A549 (cell line): ENCODE data around the gene KIZ. TPM values are rescaled to one million over a fixed set of nuclear protein-coding genes. Genes with fewer than 3 reads are reported as not detected.

Source experiments
- ATAC-seq, 2 experiments: fragments of 200-7000 bp in 1 of 2; fragments of >200 bp in 1 of 2; cut with Nextera tagmentation in 1 of 2; cut with Tn5 transposase in 1 of 2; 3 replicates each; pipeline versions ENCODE4 v1.8.0 to v1.9.1; 2018 to 2020; ENCODE audit warnings: mild to moderate bottlenecking in 1 of 2, moderate library complexity in 1 of 2
- CTCF ChIA-PET: fragments of 300-600 bp; sonication (Branson Sonifier 250); formaldehyde crosslinking; extraction: SDS; loops from one replicate; lab custom pipeline; 2021; ENCODE audit warnings: antibody characterized with exemption, inconsistent platforms; lab: Yijun Ruan, JAX
- POLR2A ChIA-PET: fragments of 350-600 bp; formaldehyde crosslinking; extraction: SDS; loops from one replicate; lab custom pipeline; 2021; ENCODE audit warnings: antibody characterized with exemption, inconsistent platforms; lab: Yijun Ruan, JAX
- DNase-seq, 2 experiments: peaks; one replicate each; pipeline versions ENCODE4 v3.0.0 to v3.0.0-alpha.2; 2011 to 2016; ENCODE audit warnings: low read depth in 1 of 2, low spot score in 1 of 2
- FAIRE-seq: peaks from 2 replicates; lab custom pipeline; 2011; peaks lifted over from hg19 to GRCh38; lab: Jason Lieb, UNC
- H3K27ac ChIP-seq, 2 experiments: fragments of >200 bp; sonication (Bioruptor Twin); formaldehyde crosslinking; 3 replicates each; pipeline ENCODE4 v1.5.1; 2016 to 2017
- H3K4me1 ChIP-seq: fragments of >200 bp; sonication (Bioruptor Twin); formaldehyde crosslinking; 3 replicates; pipeline ENCODE4 v1.6.1; 2016
- H3K4me2 ChIP-seq: fragments of >200 bp; sonication (Bioruptor Twin); formaldehyde crosslinking; 3 replicates; pipeline ENCODE4 v1.6.1; 2016
- H3K4me3 ChIP-seq: fragments of >200 bp; sonication (Bioruptor Twin); formaldehyde crosslinking; 3 replicates; pipeline ENCODE4 v1.5.1; 2016
- H3K9me3 ChIP-seq: fragments of >200 bp; sonication (Bioruptor Twin); formaldehyde crosslinking; 3 replicates; pipeline ENCODE4 v1.6.1; 2016
- CEBPB ChIP-seq, 2 experiments: fragments of >200 bp in 1 of 2; sonication (Bioruptor Twin) in 1 of 2; formaldehyde crosslinking in 1 of 2; IDR thresholded peaks; 2 replicates each; pipeline ENCODE4 v1.6.1; 2012 to 2016
- EP300 ChIP-seq, 2 experiments: fragments of >200 bp; sonication (Bioruptor Twin); formaldehyde crosslinking; IDR thresholded peaks; 2 replicates in 1 of 2; 3 replicates in 1 of 2; pipeline ENCODE4 v1.6.1; 2016 to 2017
- ESRRA ChIP-seq: fragments of 150-350 bp; IDR thresholded peaks from 2 replicates; pipeline ENCODE4 v1.6.1; 2014; ENCODE audit warnings: mild to moderate bottlenecking, low read length, borderline replicate concordance
- GATA3 ChIP-seq: IDR thresholded peaks from 2 replicates; pipeline ENCODE4 v1.6.1; 2012; ENCODE audit warnings: borderline replicate concordance
- HDAC2 ChIP-seq: fragments of 200-600 bp; sonication (generic); IDR thresholded peaks from 2 replicates; pipeline ENCODE4 v1.6.1; 2016
- HEYL ChIP-seq: fragments of 250-450 bp; sonication (Bioruptor Pico); IDR thresholded peaks from 2 replicates; pipeline ENCODE4 v1.8.0; 2021; ENCODE audit warnings: mild to moderate bottlenecking, moderate library complexity
- HOXB5 ChIP-seq: fragments of 250-450 bp; sonication (Bioruptor Pico); IDR thresholded peaks from 2 replicates; pipeline ENCODE4 v1.5.0; 2020; ENCODE audit warnings: mild to moderate bottlenecking, moderate library complexity
- MAFK ChIP-seq: fragments of 450-650 bp; IDR thresholded peaks from 2 replicates; pipeline ENCODE4 v1.6.1; 2014; ENCODE audit not compliant: partially characterized antibody
- MAZ ChIP-seq: fragments of 150-350 bp; IDR thresholded peaks from 2 replicates; pipeline ENCODE4 v1.6.1; 2014; ENCODE audit warnings: antibody characterized with exemption, low read depth, low read length, borderline replicate concordance
- MYC ChIP-seq: IDR thresholded peaks from 2 replicates; pipeline ENCODE4 v1.6.1; 2012; ENCODE audit warnings: mild to moderate bottlenecking, inconsistent platforms, low read length, improper control_type of control experiment, borderline replicate concordance
- NFE2L2 ChIP-seq: fragments of 150-350 bp; conservative IDR thresholded peaks from 2 replicates; pipeline ENCODE4 v1.6.1; 2014; ENCODE audit warnings: low read length
- NPAS2 ChIP-seq: fragments of 250-450 bp; sonication (Bioruptor Pico); IDR thresholded peaks from 2 replicates; pipeline ENCODE4 v1.8.0; 2022; ENCODE audit warnings: mild to moderate bottlenecking, moderate library complexity, borderline replicate concordance
- PHF8 ChIP-seq: fragments of 200-600 bp; sonication (generic); IDR thresholded peaks from 2 replicates; pipeline ENCODE4 v1.6.1; 2016; ENCODE audit warnings: low read depth, mild to moderate bottlenecking, antibody characterized with exemption, moderate library complexity, borderline replicate concordance
- POLR2A ChIP-seq: IDR thresholded peaks from 2 replicates; pipeline ENCODE4 v1.6.1; 2012; ENCODE audit warnings: mild to moderate bottlenecking, low read length
- REST ChIP-seq: fragments of 200-600 bp; sonication (generic); IDR thresholded peaks from 2 replicates; pipeline ENCODE4 v1.6.1; 2016; ENCODE audit warnings: antibody characterized with exemption, mild to moderate bottlenecking, moderate library complexity
- RNF2 ChIP-seq: fragments of 200-600 bp; sonication (generic); IDR thresholded peaks from 2 replicates; pipeline ENCODE4 v1.6.1; 2016; ENCODE audit warnings: low read depth, mild to moderate bottlenecking, antibody characterized with exemption, moderate library complexity, borderline replicate concordance
- TP53 ChIP-seq: fragments of 250-450 bp; sonication (Bioruptor Pico); IDR thresholded peaks from 2 replicates; pipeline ENCODE4 v1.5.0; 2021; ENCODE audit warnings: mild to moderate bottlenecking, moderate library complexity
- ZFP36 ChIP-seq: fragments of 450-650 bp; IDR thresholded peaks from 2 replicates; pipeline ENCODE4 v1.6.1; 2014; ENCODE audit warnings: borderline replicate concordance; ENCODE audit not compliant: partially characterized antibody
- ZSCAN20 ChIP-seq: fragments of 250-450 bp; sonication (Bioruptor Pico); IDR thresholded peaks from 2 replicates; pipeline ENCODE4 v1.8.0; 2022; ENCODE audit warnings: mild to moderate bottlenecking, moderate library complexity
- WGBS: methylation state at CpG from one replicate; pipeline ENCODE4 v1.1.6; 2017; ENCODE audit errors: missing lambda C conversion rate; 5-methylcytosine and 5-hydroxymethylcytosine counted together
- polyA plus RNA-seq, 4 experiments: library from polyadenylated mRNA; depleted of rRNA in 3 of 4; stranded (reverse); fragments of >200 nt; fragmentation: RNase III in 1 of 4; extraction: RNeasy Plus Mini Kit Qiagen cat#74134 plus additional on column Dnase treatment in 1 of 4; gene quantifications; 2 replicates in 3 of 4; 3 replicates in 1 of 4; pipeline ENCODE4 v1.2.3, GENCODE V29; 2011 to 2017
- TF ChIP-seq, protein P1 (sequence below): fragments of >200 bp; sonication (Bioruptor Twin); formaldehyde crosslinking; IDR thresholded peaks from 2 replicates; pipeline ENCODE4 v1.6.1; 2016

The KIZ gene
- polyA plus RNA-seq, 2 of the 4 experiments (the other 2 are of a cell fraction): 6.3 to 19.1 TPM

GRCh38 chr20:21225215-21225947 is 99.5 kb downstream of the KIZ start:
- no peak for FAIRE-seq
- Histone ChIP-seq H3K9me3 (no peaks in the 10 kb centered on the region), H3K4me2 (no peak overlapping the region), H3K4me3 (no peak overlapping the region), H3K27ac (no peak overlapping the region), H3K4me1 (peaks cover 4% of the 10 kb centered on the region; the same call in 1 of the 3 replicates)
- no peak for ATAC-seq
- POLR2A ChIA-PET: no interaction called here
- WGBS: 83% methylated on average over 6 of the region's 6 CpGs
- DNase-seq: no peak
- TF ChIP-seq PHF8: no peak
- TF ChIP-seq GATA3: no peak
- TF ChIP-seq EP300 (IDR thresholded peaks at IDR 0.05): no peak
- CTCF ChIA-PET: interaction anchor here (0.8 to 7.9 kb wide), 5 partner anchors 10 to 361 kb away, joined by 3 to 81 read pairs (median 4); no protein-coding TSS in a partner anchor

GRCh38 chr20:21228511-21228910 is 102.6 kb downstream of the KIZ start:
- no peak for ATAC-seq
- 73% methylated on average over 3 of the region's 3 CpGs for WGBS
- POLR2A ChIA-PET: no interaction called here
- Histone ChIP-seq H3K9me3 (no peaks in the 10 kb centered on the region), H3K4me3 (no peak overlapping the region), H3K4me2 (no peak overlapping the region), H3K4me1 (peaks cover 4% of the 10 kb centered on the region; the same call in 1 of the 3 replicates), H3K27ac (no peak overlapping the region)
- TF ChIP-seq ESRRA (no peak), NPAS2 (CRISPR knock-in tag) (no peak), RNF2 (no peak), MYC (no peak), NFE2L2 (no peak), POLR2A (no peak), CEBPB (IDR thresholded peaks at IDR 0.05) (no peak)
- no peak for DNase-seq
- FAIRE-seq: no peak
- CTCF ChIA-PET: interaction anchor here (0.7 to 3.5 kb wide), 7 partner anchors 30 to 391 kb away, joined by 3 to 29 read pairs (median 4); no protein-coding TSS in a partner anchor

DNA sequence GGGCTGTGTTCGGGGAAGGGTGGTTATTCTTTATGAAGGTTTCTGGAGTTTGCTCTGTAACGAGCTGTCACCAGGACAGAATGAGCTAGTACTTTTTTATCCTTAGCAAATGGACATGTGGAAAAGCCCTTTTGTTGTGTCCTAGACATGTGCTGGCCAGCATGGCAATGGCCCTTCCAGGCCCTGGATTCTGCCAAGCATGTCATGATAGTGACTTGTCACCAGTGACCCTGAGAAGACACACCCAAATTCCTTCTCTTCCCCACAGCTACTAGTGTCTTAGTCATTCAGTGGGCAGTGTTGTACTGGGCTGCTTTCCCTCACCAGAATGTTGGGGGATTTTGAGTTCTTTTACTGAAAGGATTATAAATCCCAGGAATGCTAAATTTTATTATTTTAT is 103.3 kb downstream of the KIZ start:
- DNase-seq: peak; percentile 8 to 24
- FAIRE-seq: no peak
- ATAC-seq: no peak
- Histone ChIP-seq H3K27ac (no peak overlapping the region), H3K4me3 (no peak overlapping the region), H3K4me2 (no peak overlapping the region)
- CTCF ChIA-PET: interaction anchor here (0.7 to 3.5 kb wide), 9 partner anchors 30 to 392 kb away, joined by 3 to 29 read pairs (median 4); no protein-coding TSS in a partner anchor
- WGBS: 85% methylated on average over 2 of the region's 2 CpGs
- TF ChIP-seq TP53 (CRISPR knock-in tag) (no peak), REST (no peak), MAZ (no peak), HEYL (CRISPR knock-in tag) (no peak), MAFK (no peak), ZFP36 (no peak), RNF2 (no peak), HDAC2 (no peak), ZSCAN20 (CRISPR knock-in tag) (no peak), NPAS2 (CRISPR knock-in tag) (no peak), HOXB5 (no peak)
- TF ChIP-seq, protein P1, sequence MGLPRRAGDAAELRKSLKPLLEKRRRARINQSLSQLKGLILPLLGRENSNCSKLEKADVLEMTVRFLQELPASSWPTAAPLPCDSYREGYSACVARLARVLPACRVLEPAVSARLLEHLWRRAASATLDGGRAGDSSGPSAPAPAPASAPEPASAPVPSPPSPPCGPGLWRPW: no peak
- TF ChIP-seq, all 56 proteins: peak for 0
- POLR2A ChIA-PET: no interaction called here
- H3K4me1 ChIP-seq: peaks cover 4% of the 10 kb centered on the region; the same call in 1 of the 3 replicates
- no peaks in the 10 kb centered on the region for H3K9me3 ChIP-seq
